Testis (tissue), 3 donors: ENCODE data around the gene ETFBKMT. TPM values are rescaled to one million over a fixed set of nuclear protein-coding genes. Genes with fewer than 3 reads are reported as not detected.

Source experiments
- DNase-seq: peaks from one replicate; pipeline ENCODE4 v3.0.0-alpha.2; 2019
- H3K27ac ChIP-seq, 2 donors: fragments of 200-600 bp; sonication (generic); one replicate each; pipeline ENCODE4 v1.5.1; 2019
- H3K27me3 ChIP-seq: fragments of 200-600 bp; sonication (generic); one replicate; pipeline ENCODE4 v1.5.1; 2019
- H3K36me3 ChIP-seq: fragments of 200-600 bp; sonication (generic); one replicate; pipeline ENCODE4 v1.5.1; 2017; ENCODE audit warnings: low read depth; ENCODE audit errors: missing control alignments
- H3K4me1 ChIP-seq: fragments of 200-600 bp; sonication (generic); one replicate; pipeline ENCODE4 v1.5.1; 2019
- H3K4me3 ChIP-seq, 2 donors: fragments of 200-600 bp; sonication (generic); one replicate each; pipeline ENCODE4 v1.5.1; 2017 to 2019
- H3K9me3 ChIP-seq: fragments of 200-600 bp; sonication (generic); one replicate; pipeline ENCODE4 v1.5.1; 2017
- POLR2A ChIP-seq: fragments of 450-650 bp; IDR thresholded peaks from one replicate; pipeline ENCODE4 v1.6.1; 2017; ENCODE audit warnings: antibody characterized with exemption, mild to moderate bottlenecking, moderate library complexity
- WGBS, 2 donors: methylation state at CpG; one replicate each; pipeline ENCODE4 v1.1.5; 2018; 5-methylcytosine and 5-hydroxymethylcytosine counted together
- intact Hi-C: fragments of 100-400 bp; cut with DNase I; formaldehyde crosslinking; loops from one replicate; pipeline ENCODE4 v1.15.1; 2023; ENCODE audit warnings: low total_unique reads
- polyA plus RNA-seq: library from polyadenylated mRNA; stranded (reverse); fragments of 350-450 nt; fragmentation: Illumina TruSeq; extraction: RNeasy Lipid Tissue Mini Kit (QIAGEN cat#74804); gene quantifications from one replicate; pipeline ENCODE4 v1.2.3, GENCODE V29; 2014; ENCODE audit warnings: low read depth, low replicate concordance; ENCODE audit not compliant: insufficient read depth
- total RNA-seq, 2 donors: library from RNA; depleted of rRNA; stranded (reverse); fragments of >200 nt; gene quantifications; one replicate each; pipeline ENCODE4 v1.2.3, GENCODE V29; 2016
- TF ChIP-seq, protein P1 (sequence below), 3 experiments: fragments of 450-650 bp in 2 of 3; fragments of 200-600 bp in 1 of 3; sonication (generic) in 1 of 3; IDR thresholded peaks; one replicate each; pipeline ENCODE4 v1.5.1; 2016 to 2019; ENCODE audit warnings: antibody characterized with exemption in 3 of 3, mild to moderate bottlenecking in 2 of 3, moderate library complexity in 1 of 3

Gene ETFBKMT
- total and polyA plus RNA-seq, 3 donors from 2014 or later: 6.6 to 9.8 (median 7.3) TPM

DNA sequence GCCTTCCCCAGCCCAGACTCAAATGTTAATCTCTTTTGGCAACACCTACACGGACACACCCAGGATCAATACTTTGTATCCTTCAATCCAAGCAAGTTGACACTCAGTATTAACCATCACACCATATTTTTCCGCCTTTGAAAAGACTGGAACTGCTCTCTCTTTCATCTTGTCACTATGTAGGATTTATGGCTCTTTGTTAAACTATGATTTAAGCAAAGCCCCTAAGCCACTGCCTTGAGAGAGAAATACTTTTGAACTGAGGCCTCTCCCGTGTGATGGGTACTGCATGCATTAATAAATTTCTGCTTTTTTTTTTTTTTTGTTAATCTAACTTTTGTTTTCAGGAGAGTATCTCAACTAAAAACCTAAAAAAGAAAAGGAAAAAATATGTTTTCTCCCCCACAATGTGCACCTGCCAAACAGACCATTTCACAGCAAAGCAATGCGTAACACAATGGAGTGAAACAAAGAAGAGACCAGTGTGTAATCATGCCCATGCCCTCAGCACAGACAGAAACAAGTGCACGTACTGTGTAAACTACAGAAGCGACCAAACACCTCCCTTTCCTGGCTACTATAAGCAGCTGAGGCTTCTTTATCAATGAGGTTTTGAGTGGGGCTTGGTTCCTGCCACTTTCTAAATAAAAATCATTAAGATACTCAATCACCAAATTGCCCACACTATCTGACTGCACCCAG, 28.3 kb upstream of the ETFBKMT start:
- no peak for DNase-seq
- intact Hi-C loops: no loop called here
- no peak for TF ChIP-seq POLR2A
- TF ChIP-seq, protein P1, sequence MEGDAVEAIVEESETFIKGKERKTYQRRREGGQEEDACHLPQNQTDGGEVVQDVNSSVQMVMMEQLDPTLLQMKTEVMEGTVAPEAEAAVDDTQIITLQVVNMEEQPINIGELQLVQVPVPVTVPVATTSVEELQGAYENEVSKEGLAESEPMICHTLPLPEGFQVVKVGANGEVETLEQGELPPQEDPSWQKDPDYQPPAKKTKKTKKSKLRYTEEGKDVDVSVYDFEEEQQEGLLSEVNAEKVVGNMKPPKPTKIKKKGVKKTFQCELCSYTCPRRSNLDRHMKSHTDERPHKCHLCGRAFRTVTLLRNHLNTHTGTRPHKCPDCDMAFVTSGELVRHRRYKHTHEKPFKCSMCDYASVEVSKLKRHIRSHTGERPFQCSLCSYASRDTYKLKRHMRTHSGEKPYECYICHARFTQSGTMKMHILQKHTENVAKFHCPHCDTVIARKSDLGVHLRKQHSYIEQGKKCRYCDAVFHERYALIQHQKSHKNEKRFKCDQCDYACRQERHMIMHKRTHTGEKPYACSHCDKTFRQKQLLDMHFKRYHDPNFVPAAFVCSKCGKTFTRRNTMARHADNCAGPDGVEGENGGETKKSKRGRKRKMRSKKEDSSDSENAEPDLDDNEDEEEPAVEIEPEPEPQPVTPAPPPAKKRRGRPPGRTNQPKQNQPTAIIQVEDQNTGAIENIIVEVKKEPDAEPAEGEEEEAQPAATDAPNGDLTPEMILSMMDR (IDR thresholded peaks at IDR 0.05): no peak
- Histone ChIP-seq H3K27ac (no peak overlapping the region), H3K9me3 (no peaks in the 10 kb centered on the region), H3K4me1 (peaks cover 19% of the 10 kb centered on the region), H3K27me3 (no peaks in the 10 kb centered on the region), H3K36me3 (no peaks in the 10 kb centered on the region), H3K4me3 (no peak overlapping the region)
- whole genome bisulfite sequencing, 2 donors: 63 to 77% methylated on average over 6 of the region's 6 CpGs

DNA sequence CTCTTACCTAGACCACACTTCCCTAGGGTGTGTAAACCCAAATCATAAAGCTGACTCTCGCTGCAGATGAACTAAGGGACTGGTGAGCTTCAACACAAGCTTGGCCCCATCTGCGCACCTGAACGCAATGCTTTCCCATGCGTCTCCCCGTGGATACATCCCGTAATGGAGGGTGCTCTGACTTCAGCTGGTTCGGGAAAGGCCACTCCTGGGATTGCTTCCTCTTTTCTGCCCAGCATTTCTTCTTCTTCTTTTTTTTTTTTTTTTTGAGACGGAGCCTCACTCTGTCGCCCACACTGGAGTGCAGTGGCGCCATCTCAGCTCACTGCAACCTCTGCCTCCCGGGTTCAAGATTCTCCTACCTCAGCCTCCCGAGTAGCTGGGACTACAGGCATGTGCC, 27.7 kb upstream of the ETFBKMT start:
- no peak for TF ChIP-seq POLR2A
- TF ChIP-seq, protein P1 (IDR thresholded peaks at IDR 0.05): no peak
- 89 to 98% methylated on average over 12 of the region's 12 CpGs for WGBS, 2 donors
- no peaks in the 10 kb centered on the region for H3K36me3 ChIP-seq
- no peak overlapping the region for H3K4me3 ChIP-seq
- H3K27me3 ChIP-seq: no peaks in the 10 kb centered on the region
- peaks cover 19% of the 10 kb centered on the region for H3K4me1 ChIP-seq
- no peaks in the 10 kb centered on the region for H3K9me3 ChIP-seq
- no peak for DNase-seq
- no peak overlapping the region for H3K27ac ChIP-seq
- intact Hi-C loops: no loop called here

DNA sequence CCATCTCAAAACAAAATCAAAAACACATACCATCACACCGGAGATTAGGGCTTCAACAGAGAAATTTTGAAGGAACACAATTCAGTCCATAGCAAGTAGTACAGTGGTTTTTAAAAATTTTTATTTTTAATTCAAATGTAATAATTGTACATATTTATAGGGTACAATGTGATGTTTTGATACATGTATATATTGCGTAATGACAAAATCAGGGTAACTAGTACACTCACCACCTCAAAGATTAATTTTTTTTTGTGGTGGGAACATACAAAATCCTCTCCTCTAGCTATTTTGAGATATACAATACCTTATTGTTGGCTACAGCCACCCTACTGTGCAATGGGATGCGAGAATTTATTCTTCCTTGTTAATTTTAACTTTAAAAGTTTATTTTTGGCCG, 26.0 kb upstream of the ETFBKMT start:
- H3K4me3 ChIP-seq: no peak overlapping the region
- H3K27me3 ChIP-seq: no peaks in the 10 kb centered on the region
- 83 to 85% methylated on average over 4 of the region's 4 CpGs for WGBS, 2 donors
- no peak overlapping the region for H3K27ac ChIP-seq
- intact Hi-C loops: no loop called here
- DNase-seq: no peak
- H3K4me1 ChIP-seq: peaks cover 19% of the 10 kb centered on the region
- H3K36me3 ChIP-seq: no peaks in the 10 kb centered on the region
- no peaks in the 10 kb centered on the region for H3K9me3 ChIP-seq
- TF ChIP-seq POLR2A: no peak
- TF ChIP-seq, protein P1 (IDR thresholded peaks at IDR 0.05): no peak

DNA sequence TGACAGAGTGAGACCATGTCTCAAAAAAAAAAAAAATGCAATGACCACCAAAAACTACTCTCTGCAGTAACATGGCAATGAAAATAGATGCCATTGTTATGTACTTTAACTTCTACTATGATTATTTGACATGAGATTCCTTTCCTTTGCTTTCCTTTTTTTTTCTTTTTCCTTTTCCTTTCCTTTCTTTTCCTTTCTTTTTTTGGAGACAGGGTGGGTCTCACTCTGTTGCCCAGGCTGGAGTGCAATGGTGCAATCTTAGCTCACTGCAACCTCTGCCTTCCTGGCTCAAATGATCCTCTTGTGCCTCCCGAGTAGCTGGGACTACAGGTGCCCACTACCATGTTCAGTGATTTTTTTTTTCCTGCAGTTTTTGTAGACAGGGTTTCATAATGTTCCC, 24.9 kb upstream of the ETFBKMT start:
- H3K27ac ChIP-seq: no peak overlapping the region
- H3K27me3 ChIP-seq: no peaks in the 10 kb centered on the region
- no peak for TF ChIP-seq POLR2A
- TF ChIP-seq, protein P1 (IDR thresholded peaks at IDR 0.05): no peak
- H3K9me3 ChIP-seq: no peaks in the 10 kb centered on the region
- intact Hi-C loops: no loop called here
- no peak overlapping the region for H3K4me3 ChIP-seq
- H3K36me3 ChIP-seq: no peaks in the 10 kb centered on the region
- 83 to 84% methylated on average over 1 of the region's 1 CpG for WGBS, 2 donors
- DNase-seq: no peak
- H3K4me1 ChIP-seq: peaks cover 15% of the 10 kb centered on the region

DNA sequence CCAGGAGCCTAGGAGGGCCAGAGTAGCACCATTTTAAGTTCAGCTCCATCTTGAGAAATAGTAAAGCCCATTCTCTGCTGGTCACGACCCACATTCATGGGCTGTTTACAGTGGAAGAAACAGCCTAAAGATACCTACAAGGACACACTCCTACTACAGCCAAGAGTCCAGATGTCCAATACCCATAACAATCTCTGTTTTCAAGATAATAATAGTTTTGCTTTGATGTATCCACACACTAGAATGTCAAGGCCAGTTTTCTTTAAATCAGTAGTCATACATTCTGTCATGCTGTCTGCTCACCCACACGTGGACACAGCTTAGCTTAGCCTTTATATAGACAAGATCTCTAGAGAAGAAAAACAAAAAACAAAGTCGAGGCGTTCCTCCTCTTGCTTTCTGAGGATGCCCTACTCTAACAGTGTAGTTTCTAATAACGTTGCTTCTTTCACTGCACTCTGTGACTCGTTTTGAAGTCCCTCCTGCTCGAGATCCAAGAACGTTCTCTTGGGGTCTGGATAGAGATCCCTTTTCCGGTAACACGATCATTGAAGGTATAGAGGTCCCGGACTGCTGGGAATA, 17.9 kb upstream of the ETFBKMT start:
- Histone ChIP-seq H3K9me3 (no peaks in the 10 kb centered on the region), H3K27me3 (no peaks in the 10 kb centered on the region), H3K27ac (peak overlapping the region in 1 of 2 donors; percentile 48), H3K4me3 (no peak overlapping the region), H3K4me1 (peaks cover 7% of the 10 kb centered on the region), H3K36me3 (no peaks in the 10 kb centered on the region)
- WGBS, 2 donors: 35 to 59% methylated on average over 11 of the region's 11 CpGs
- DNase-seq: no peak
- TF ChIP-seq, protein P1 (IDR thresholded peaks at IDR 0.05): no peak
- no peak for TF ChIP-seq POLR2A
- intact Hi-C loops: no loop called here
